ENCODE results near the gene CAVIN2. TPM values are rescaled to one million over a fixed set of nuclear protein-coding genes. Genes with fewer than 3 reads are reported as not detected.

Gene CAVIN2
- polyA plus RNA-seq, 2 of the 4 experiments (the other 2 are of a cell fraction): 9.6 to 20.3 TPM

GRCh38 chr2:191824398-191824797 is 22.5 kb downstream of the CAVIN2 start:
- FAIRE-seq: no peak
- Histone ChIP-seq H3K9me3 (no peaks in the 10 kb centered on the region), H3K27ac (no peak overlapping the region), H3K4me1 (no peaks in the 10 kb centered on the region), H3K4me3 (no peak overlapping the region), H3K4me2 (no peak overlapping the region)
- CTCF ChIA-PET: interaction anchor here (1.0 to 4.7 kb wide), 2 partner anchors 12 to 16 kb away, joined by 3 to 32 read pairs; no protein-coding TSS in a partner anchor
- no peak for TF ChIP-seq CEBPB (IDR thresholded peaks at IDR 0.05)
- TF ChIP-seq TFCP2L1 (CRISPR knock-in tag; IDR thresholded peaks at IDR 0.05): no peak
- ATAC-seq: no peak
- WGBS (ENCODE audit: missing lambda C conversion rate): 92% methylated on average over 2 of the region's 2 CpGs
- DNase-seq (ENCODE audit: low read depth in 1 of 2, low spot score in 1 of 2): no peak
- POLR2A ChIA-PET: no interaction called here

DNA sequence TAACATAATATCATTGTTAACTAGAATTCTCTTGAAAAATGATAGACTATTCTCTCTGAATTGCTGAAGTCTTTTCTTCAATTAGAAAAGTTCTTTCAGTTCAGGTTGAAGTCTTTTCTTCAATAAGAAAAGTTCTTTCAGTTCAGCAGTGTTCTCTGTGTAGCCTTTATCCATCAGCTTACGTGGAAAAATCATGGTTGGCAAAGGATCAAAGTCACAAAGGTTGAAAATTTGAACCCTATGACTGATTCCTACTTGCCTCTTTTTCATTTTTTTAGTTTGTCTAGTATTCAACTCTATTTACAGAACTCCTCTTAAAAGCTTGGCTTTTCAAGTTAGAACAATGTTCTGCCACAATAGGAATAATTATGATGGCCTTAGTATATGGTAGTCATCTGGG is 25.8 kb downstream of the CAVIN2 start:
- Histone ChIP-seq H3K4me1 (no peaks in the 10 kb centered on the region), H3K4me2 (no peak overlapping the region), H3K9me3 (no peaks in the 10 kb centered on the region), H3K27ac (no peak overlapping the region), H3K4me3 (no peak overlapping the region)
- TF ChIP-seq POLR2AphosphoS2 (conservative IDR thresholded peaks at IDR 0.05; ENCODE audit: low read length) (no peak), REST (IDR thresholded peaks at IDR 0.05) (no peak), SMC3 (IDR thresholded peaks at IDR 0.05) (no peak), BCL3 (IDR thresholded peaks at IDR 0.05) (no peak), CHD4 (IDR thresholded peaks at IDR 0.05; ENCODE audit: borderline replicate concordance) (no peak), MAFK (IDR thresholded peaks at IDR 0.05; ENCODE audit: partially characterized antibody) (no peak), TP53 (CRISPR knock-in tag; IDR thresholded peaks at IDR 0.05) (no peak)
- TF ChIP-seq, protein P1, sequence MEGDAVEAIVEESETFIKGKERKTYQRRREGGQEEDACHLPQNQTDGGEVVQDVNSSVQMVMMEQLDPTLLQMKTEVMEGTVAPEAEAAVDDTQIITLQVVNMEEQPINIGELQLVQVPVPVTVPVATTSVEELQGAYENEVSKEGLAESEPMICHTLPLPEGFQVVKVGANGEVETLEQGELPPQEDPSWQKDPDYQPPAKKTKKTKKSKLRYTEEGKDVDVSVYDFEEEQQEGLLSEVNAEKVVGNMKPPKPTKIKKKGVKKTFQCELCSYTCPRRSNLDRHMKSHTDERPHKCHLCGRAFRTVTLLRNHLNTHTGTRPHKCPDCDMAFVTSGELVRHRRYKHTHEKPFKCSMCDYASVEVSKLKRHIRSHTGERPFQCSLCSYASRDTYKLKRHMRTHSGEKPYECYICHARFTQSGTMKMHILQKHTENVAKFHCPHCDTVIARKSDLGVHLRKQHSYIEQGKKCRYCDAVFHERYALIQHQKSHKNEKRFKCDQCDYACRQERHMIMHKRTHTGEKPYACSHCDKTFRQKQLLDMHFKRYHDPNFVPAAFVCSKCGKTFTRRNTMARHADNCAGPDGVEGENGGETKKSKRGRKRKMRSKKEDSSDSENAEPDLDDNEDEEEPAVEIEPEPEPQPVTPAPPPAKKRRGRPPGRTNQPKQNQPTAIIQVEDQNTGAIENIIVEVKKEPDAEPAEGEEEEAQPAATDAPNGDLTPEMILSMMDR (IDR thresholded peaks at IDR 0.05): no peak
- no peak for DNase-seq (ENCODE audit: low read depth in 1 of 2, low spot score in 1 of 2)
- WGBS (ENCODE audit: missing lambda C conversion rate): 86% methylated on average over 1 of the region's 1 CpG
- FAIRE-seq: no peak
- CTCF ChIA-PET: interaction anchor here (1.5 to 2.1 kb wide), 2 partner anchors 9 to 341 kb away, joined by 9 to 11 read pairs; no protein-coding TSS in a partner anchor
- POLR2A ChIA-PET: no interaction called here
- no peak for ATAC-seq

- Histone ChIP-seq H3K4me3 (no peak overlapping the region), H3K27ac (no peak overlapping the region), H3K4me2 (no peak overlapping the region), H3K4me1 (no peaks in the 10 kb centered on the region), H3K9me3 (no peaks in the 10 kb centered on the region)
- ChIA-PET CTCF (interaction anchor here (0.7 to 8.4 kb wide), 5 partner anchors 16 to 456 kb away, joined by 3 to 227 read pairs (median 3); no protein-coding TSS in a partner anchor), POLR2A (no interaction called here)
- no peak for ATAC-seq
- FAIRE-seq: no peak
- TF ChIP-seq SREBF2 (IDR thresholded peaks at IDR 0.05) (no peak), HEYL (CRISPR knock-in tag; IDR thresholded peaks at IDR 0.05) (no peak), CBX2 (IDR thresholded peaks at IDR 0.05; ENCODE audit: borderline replicate concordance, low read depth) (no peak), JUN (IDR thresholded peaks at IDR 0.05) (no peak), CEBPB (IDR thresholded peaks at IDR 0.05) (no peak), MAZ (IDR thresholded peaks at IDR 0.05; ENCODE audit: borderline replicate concordance, low read depth, low read length) (no peak), POLR2AphosphoS2 (conservative IDR thresholded peaks at IDR 0.05; ENCODE audit: low read length) (no peak), GATA3 (IDR thresholded peaks at IDR 0.05; ENCODE audit: borderline replicate concordance) (no peak), RNF2 (IDR thresholded peaks at IDR 0.05; ENCODE audit: borderline replicate concordance, low read depth) (no peak), PBX3 (IDR thresholded peaks at IDR 0.05) (no peak)
- TF ChIP-seq, protein P2, sequence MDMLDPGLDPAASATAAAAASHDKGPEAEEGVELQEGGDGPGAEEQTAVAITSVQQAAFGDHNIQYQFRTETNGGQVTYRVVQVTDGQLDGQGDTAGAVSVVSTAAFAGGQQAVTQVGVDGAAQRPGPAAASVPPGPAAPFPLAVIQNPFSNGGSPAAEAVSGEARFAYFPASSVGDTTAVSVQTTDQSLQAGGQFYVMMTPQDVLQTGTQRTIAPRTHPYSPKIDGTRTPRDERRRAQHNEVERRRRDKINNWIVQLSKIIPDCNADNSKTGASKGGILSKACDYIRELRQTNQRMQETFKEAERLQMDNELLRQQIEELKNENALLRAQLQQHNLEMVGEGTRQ (IDR thresholded peaks at IDR 0.05): no peak
- 76% methylated on average over 7 of the region's 7 CpGs for WGBS (ENCODE audit: missing lambda C conversion rate)
- no peak for DNase-seq (ENCODE audit: low read depth in 1 of 2, low spot score in 1 of 2)
These were observed 28.1 kb downstream of the CAVIN2 start for GRCh38 chr2:191818725-191819350.
